ENCODE results near the gene AIP.
A peak's percentile ranks its signal among the peaks of the same experiment; 100 is the strongest.
"Not testable (repeated sequence)": the region's sequence is repeated elsewhere in the genome, so short reads cannot be mapped to it uniquely, and the experiment has no call there.

Gene AIP

DNA sequence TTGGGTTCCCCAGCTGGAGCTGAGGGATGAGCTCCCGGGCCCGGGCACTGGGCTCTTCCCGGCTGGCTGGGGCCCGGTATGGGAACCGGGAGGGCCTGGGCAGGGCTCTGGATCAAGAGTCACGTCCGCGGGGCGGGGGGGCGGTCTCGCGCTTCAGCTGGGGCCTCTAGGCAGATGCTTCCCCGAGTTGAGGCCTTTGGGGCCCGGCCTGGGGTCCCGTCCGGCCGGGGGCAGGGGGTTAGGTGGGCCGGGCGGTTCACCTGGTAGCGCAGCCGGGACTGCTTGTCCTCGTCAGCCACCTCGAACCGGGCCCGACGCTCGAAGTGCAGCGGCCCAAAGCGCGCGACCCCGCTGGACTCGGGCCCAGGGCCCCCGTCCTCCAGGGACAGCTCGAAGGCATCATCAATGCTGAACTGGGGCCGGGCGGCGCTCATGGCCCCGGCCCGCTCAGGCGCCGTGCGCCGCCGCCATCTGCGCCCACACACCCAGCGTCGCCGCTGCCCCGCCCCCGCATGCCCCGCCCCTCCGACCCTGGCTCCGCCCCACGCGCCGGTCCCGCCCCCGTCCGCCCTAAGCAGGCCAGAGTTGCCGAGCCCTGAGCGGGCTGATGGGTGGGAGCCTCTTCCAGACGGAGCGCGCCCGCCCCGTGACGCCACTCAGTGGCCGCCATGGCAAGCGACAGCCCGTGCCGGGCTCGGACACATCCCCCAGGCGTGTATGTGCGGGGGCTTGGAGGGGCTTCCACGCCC is 13.9 kb upstream of the AIP start, which contains the start of gene TMEM134:
TMEM134 (minus strand) TSS at position 493 of the 749 bp plus-strand sequence; CDS start at position 434, 59 bp downstream.
- DNase-seq (ENCODE audit: low spot score), result peak; percentile 92

DNA sequence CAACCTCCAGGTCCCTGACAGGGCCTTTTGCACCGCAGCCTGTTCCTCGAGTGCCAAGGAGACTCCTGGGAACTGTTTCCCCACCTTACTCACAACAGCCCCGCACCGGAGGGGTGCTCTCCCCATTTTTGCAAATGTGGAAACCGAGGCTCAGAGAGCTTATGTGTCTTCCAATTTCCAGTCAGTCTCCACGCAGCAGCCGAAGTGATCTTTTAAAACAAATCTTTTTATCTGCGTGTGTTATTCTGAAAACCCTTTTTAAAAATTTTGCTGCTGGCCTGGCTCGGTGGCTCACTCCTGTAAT is 13.4 kb upstream of the AIP start:
- DNase-seq (ENCODE audit: low spot score), result no peak

DNA sequence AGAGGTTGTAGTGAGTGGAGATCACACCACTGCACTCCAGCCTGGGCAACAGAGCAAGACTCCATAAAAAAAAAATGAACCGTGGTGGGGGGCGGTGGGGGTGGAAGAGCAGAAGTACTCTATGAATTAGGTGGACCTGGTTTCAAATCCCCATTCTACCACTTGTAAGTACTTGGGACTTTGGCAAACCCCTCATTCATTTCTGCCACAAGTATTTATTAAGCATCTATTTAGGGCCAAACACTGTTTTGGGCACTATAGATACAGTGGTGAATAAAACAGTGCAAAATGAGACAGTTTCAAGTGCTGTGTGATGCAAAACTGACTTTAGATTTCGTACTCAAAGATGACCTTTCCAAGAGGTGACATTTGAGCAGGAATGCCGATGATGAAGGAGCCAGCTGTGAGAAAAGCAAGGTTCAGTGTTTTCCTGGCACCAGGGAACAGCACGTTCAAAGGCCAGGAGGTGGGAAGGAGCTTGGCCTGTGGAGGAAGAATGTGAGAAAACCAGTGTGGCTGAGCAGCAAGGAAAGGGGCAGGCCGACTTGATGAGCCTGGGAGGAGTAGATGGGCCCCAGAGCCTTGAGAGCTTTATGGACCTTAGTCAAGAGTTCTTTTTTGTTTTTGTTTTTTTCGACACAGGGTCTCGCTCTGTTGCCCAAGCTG is 12.4 kb upstream of the AIP start:
- no peak for DNase-seq (ENCODE audit: low spot score)

DNA sequence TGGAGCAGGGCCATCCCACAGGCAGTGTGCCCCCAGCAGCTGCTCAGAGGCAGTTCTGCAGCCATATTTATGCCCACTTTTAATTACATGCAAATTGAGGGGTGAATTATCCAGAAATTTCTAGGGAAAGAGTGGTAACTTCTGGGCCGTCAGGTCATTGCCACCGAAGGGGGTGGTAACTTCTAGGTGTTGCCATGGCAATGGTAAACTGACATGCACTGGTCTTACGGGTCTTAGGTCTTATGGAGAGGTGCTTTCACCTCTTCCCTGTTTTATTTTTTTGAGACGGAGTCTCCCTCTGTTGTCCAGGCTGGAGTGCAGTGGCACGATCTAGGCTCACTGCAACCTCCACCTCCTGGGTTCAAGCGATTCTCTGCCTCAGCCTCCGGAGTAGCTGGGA is 9.9 kb upstream of the AIP start:
- DNase-seq (ENCODE audit: low spot score), result no peak

DNA sequence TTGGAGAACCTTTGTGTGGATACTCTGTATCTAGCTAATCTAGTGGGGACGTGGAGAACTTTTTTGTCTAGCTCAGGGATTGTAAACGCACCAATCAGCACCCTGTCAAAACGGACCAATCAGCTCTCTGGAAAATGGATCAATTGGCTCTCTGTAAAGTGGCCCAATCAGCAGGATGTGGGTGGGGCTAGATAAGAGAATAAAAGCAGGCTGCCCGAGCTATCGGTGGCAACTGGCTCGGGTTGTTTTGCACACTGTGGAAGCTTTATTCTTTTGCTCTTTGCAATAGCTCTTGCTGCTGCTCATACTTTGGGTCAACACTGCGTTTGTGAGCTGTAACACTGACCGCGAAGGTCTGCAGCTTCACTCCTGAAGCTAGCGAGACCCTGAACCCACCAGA is 6.1 kb upstream of the AIP start:
- DNase-seq (ENCODE audit: low spot score), result not testable (repeated sequence)

DNA sequence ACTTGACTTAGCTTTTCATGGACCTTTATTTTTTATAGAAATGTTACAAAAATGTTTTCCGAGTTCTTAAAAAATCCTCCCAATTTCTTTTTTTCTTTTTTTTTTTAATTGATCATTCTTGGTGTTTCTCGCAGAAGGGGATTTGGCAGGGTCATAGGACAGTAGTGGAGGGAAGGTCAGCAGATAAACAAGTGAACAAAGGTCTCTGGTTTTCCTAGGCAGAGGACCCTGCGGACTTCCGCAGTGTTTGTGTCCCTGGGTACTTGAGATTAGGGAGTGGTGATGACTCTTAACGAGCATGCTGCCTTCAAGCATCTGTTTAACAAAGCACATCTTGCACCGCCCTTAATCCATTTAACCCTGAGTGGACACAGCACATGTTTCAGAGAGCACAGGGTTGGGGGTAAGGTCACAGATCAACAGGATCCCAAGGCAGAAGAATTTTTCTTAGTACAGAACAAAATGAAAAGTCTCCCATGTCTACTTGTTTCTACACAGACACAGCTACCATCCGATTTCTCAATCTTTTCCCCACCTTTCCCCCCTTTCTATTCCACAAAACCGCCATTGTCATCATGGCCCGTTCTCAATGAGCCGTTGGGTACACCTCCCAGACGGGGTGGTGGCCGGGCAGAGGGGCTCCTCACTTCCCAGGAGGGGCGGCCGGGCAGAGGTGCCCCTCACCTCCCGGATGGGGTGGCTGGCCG is 5.3 kb upstream of the AIP start:
- DNase-seq (ENCODE audit: low spot score), result not testable (repeated sequence)

DNA sequence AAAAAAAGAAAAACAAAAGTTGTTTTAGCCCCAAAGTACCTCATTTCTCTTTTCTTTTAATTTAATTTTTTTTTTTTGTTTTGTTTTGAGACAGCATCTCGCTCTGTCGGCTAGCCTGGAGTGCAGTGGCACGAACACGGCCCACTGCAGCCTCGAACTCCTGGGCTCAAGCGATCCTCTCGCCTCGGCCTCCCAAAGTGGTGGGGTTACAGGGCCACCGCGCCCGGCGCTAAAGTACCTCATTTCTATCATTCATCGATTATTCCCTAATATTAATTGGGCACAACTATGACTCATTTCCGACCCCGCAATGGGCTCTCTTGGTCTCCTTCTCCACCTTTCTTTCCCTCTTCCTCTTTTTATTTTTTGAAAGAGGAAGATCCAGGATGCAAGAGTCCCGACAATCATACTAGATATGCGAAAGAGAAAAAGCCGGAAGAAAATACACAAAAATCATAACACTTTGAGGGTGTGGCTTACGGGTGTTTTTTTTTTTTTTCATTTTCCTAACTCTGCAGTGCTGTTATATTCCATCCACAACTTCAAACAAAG is 475 bp upstream of the AIP start:
- DNase-seq (ENCODE audit: low spot score), result no peak

DNA sequence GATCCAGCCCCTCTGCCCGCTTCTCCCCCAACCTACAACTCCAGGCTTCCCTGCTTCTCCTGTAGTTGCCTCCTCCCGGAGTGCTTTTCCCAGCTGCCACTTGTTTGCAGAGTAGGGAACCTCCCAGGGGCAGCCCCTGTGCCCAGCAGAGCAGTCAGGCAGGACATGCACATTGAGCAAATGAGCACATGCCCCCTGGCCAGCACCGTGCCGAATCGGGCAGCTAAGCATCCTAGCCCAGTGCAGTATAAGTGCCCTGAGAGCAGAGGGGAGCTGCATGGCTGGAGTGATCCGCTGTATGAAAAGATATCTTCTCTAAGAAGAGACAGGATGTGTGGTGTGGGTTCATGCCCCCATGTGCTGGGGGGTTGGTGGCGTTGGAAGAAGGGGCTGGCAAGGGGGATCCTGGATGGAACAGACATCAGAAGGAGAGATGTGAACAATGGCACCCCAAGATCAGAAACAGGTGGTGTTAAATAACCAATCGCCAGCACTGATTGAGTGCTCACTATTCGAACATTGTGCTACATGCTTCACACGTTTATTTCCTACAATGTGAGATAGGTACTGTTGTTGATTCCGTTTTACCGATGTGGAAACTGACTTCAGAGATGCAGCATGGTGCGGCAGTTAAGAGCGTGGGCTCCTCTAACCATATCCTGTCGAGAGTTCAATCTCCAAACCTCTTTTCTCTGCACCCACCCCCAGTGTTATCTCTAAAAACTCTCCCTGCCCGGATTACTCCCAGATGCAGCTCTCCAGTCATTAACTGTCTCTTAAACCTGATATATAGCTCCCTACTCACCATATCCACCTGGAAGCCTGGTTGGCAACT is 1.2 kb downstream of the AIP start:
- peak; percentile 51 for DNase-seq (ENCODE audit: low spot score)

DNA sequence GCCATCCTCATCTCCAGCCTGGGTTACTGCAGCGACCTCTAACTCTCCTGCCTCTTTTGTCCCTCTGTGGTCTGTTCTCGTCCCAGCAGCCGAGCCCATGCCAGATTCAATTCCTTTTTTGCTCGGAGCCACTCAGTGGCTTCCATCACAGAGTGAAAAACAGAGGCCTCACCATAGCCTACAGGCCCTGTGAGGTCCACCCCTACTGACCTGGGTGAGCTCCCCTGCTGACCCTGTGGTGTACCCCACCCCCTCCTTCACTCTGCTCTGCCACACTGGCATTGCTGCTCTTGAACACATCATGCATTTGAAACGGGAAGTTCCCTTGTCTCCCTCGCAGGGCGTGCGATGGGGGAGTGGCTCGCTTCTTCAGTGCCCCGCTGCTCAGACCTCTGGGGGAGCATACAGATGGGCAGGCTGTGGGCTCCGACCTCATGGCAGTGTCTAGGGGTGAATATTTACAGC is 2.1 kb downstream of the AIP start:
- no peak for DNase-seq (ENCODE audit: low spot score)

DNA sequence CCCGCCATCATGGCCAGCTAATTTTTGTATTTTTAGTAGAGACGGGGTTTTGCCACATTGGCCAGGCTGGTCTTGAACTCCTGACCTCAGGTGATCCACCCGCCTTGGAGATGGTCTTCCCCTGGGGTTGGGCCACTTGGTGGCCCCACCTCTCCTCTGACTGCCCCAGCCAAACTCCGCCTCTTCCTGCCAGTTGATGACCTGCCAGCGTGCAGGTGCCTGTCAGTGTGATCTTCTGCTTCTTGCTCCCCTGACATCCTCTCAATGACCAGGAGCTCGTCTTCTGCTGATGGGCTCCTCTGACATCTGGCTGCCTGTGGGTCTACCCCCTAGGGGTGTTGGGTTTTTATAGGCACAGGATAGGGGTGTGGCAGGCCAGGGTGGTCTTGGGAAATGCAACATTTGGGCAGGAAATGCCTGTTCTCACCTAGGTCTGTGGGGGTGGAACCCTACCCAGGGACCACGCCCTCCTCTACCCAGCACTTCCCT is 3.1 kb downstream of the AIP start:
- DNase-seq (ENCODE audit: low spot score), result not testable (repeated sequence)

DNA sequence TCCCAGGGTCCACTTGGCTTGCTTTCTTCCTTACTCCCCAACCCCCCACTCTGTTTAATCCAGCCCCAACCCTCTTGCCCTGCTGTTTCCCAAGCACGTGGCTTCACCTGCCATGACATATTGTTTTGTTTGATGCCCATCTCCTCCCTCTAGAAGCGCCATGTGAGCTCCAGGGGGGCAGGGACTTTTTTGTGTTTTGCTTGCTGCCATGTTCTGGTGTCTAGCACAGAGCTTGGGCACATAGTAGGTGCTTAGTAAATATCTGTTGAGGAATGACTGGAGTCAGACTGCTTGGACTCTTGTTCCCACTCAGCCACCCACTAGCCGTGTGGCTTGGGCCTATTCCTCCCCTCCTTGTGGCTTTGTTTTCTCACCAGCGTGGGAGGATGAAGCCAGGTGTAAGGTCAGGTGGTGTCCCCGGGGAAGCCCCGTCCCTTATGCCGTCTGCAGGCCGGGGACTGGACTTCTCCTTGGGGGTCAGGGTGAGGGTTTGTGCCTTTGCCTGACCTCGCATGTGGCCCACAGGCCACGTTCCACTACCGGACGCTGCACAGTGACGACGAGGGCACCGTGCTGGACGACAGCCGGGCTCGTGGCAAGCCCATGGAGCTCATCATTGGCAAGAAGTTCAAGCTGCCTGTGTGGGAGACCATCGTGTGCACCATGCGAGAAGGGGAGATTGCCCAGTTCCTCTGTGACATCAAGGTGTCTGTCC is 3.8 kb downstream of the AIP start:
- DNase-seq (ENCODE audit: low spot score), result no peak

DNA sequence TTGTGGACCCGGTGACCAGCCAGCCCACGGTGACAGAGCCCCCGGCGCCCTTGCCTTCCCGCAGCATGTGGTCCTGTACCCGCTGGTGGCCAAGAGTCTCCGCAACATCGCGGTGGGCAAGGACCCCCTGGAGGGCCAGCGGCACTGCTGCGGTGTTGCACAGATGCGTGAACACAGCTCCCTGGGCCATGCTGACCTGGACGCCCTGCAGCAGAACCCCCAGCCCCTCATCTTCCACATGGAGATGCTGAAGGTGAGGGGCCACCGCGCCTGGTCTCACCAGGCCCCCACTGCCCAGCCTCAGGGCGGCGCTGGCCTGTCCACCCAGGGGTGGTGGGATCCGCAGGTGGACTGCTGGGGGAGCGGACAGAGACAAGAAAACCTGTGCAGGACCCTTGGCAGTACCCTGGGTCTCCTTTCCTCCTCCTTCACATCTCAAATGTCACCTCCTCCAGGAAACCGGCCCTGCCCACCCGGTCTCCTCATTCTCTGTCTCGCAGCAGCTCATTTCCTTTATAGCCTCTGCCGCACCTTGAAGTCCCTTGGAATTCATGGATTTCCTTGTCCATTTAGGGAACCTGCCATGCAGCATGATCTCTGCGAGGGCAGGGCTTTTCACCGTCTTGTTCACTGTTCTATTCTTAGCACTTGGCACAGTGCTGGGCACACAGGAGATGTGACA is 6.5 kb downstream of the AIP start:
- DNase-seq (ENCODE audit: low spot score), result no peak

DNA sequence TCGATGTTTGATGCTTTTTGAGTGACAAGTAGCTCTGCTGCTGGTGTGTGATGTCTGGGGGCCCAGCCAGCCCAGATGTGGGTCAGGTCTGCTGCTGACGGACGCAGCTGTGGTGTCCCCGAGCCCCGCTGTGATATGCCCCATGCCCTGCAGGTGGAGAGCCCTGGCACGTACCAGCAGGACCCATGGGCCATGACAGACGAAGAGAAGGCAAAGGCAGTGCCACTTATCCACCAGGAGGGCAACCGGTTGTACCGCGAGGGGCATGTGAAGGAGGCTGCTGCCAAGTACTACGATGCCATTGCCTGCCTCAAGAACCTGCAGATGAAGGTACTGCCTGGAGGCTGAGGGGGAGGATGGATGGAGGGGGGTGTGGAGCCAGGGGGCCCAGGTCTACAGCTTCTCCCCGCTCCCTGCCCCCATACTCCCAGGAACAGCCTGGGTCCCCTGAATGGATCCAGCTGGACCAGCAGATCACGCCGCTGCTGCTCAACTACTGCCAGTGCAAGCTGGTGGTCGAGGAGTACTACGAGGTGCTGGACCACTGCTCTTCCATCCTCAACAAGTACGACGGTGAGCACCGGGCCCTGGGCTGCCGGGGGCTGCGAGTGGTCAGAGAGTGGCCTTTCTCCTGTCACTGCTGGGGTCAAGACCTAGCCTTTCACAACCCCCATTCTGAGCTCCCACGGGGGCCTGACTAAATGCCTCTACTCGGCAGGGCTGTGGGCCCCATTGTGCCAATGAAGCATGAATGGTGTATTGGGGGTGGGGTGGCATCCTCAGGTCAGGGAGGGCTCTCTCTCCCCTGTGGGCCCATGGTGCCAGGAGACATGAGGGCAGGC is 7.3 kb downstream of the AIP start:
- no peak for DNase-seq (ENCODE audit: low spot score)

DNA sequence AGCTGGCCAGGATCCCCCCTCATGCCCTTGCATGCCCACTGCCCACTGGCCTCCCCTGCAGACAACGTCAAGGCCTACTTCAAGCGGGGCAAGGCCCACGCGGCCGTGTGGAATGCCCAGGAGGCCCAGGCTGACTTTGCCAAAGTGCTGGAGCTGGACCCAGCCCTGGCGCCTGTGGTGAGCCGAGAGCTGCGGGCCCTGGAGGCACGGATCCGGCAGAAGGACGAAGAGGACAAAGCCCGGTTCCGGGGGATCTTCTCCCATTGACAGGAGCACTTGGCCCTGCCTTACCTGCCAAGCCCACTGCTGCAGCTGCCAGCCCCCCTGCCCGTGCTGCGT is 7.9 kb downstream of the AIP start:
- no peak for DNase-seq (ENCODE audit: low spot score)

DNA sequence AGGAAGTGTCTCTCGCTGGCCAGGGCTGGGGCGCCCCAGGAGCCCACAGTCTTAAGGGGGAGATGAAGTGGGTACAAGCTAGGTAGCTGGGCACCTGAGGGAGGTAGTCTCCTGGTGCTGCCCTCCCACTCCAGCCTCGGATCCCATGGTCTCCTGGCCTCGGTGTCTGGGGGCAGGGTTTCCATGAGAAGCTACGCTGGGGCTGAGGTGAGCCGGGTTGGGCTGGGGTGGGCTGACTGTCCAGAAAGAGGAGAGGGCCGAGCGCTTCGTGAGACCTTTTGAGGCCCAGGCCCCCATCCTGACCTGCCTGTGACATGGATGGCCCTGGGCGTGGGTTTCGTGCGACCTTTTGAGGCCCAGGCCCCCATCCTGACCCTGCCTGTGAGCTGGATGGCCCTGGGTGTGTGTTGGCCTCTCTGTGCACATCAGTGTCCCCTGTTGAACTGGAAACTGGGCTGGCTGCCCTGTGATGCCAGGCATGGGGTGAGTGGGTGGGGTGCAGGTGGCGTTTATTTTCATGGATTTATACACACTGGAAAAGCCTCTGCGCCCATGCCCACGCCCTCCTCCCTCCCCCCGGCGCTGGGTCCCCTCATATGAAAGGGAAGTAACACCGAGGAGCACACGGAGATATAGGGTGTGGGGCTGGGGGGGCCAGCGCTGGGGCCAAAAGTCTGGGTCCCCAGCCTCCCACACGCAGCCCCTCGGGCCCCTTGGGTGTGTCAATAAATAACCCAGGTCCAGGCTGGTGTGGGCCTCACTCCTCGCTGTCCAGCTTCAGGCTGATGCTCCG is 8.6 kb downstream of the AIP start:
- no peak for DNase-seq (ENCODE audit: low spot score)

DNA sequence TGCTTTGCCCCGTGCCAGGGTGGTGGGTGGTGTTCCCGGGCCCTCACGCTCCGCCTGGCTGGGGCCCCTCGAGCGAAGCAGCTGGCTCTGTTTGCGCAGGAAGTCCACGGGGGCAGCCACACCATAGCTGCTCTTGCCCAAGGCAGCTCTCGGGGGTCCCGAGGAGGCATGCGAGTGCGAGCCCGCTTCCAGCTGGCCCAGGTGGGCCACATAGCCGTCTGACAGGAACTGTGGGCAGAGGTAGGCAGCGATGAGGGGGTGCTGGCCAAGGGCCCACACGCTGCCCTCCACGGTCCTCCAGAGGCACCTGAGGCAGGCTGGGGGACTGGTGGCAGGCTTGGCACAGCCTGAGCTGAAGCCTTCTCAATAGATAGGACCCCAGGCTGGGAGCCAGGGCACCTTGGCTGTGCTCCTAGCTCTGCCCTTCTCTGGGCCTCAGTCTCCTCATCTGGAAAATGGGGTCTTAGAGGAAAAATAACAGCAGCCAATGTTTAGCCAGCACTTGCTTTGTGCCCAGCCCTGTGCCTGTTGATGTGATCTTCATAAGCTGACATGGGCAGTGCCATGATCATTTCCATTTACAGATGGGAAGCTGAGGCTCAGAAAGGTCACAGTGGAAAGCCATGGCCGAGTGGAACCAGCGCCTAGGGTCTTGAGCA is 9.4 kb downstream of the AIP start:
- DNase-seq (ENCODE audit: low spot score), result no peak

DNA sequence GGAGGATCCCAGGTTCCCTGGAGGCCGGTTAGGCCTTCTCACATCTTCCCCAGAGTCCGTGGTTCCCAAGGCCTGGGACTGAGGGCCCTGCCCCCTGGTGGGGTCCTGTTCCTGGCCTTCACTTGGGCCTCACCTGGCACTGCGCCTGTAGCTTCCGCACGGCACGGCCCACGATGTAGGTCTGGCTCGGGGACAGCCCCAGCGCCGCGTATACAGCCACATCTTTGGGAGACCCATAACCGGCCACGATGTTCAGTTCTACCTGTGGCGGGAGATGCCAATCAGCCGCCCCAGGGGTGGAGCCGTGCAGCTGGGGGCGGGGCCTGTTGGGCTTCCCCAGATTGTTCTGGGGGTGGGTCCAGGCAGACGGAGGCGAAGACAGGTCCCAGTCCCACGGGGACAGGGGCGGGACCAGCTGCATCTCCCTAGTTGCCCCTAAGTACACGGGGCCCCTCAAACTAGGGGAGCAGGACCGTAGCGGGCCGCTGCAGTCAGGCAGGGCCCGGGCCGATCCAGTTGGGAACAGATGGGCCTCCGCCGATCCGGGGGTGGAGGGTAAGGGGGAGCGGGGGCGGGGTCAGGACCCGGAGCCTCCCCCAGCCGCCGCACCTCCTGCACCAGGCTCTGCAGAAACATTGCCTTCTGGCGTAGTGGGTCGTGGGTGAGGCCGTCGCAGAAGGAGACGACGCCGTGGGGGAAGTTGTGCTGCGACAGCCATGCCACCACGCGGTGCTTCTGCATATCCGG is 10.1 kb downstream of the AIP start:
- DNase-seq (ENCODE audit: low spot score), result no peak
